ENCODE data around the gene ZDHHC18.

GRCh38 chr1:26848941-26849774, 22.7 kb downstream of the ZDHHC18 start:
- TF ChIP-seq POLR2A (IDR thresholded peaks at IDR 0.05; ENCODE audit: low read length) = no peak
- TF ChIP-seq GATA1 (IDR thresholded peaks at IDR 0.05; ENCODE audit: low read depth, low read length) = no peak
